K562 (cell line): ENCODE results near the gene TMEM200B. TPM values are rescaled to one million over a fixed set of nuclear protein-coding genes. Genes with fewer than 3 reads are reported as not detected.
A peak's percentile ranks its signal among the peaks of the same experiment; 100 is the strongest.

ENCODE experiments used
- ATAC-seq: fragments of 200-7000 bp; cut with Tn5 transposase; 3 replicates; pipeline ENCODE4 v1.9.1; 2020; ENCODE audit warnings: moderate library complexity
- BruUV-seq: library from RNA; stranded (reverse); fragments of 400-500 nt; replicated peaks from 2 replicates; lab custom pipeline; 2021; lab: Mats Ljungman, UMichigan
- CTCF ChIA-PET: fragments of 300-600 bp; formaldehyde crosslinking; extraction: SDS; loops from one replicate; lab custom pipeline; 2021; ENCODE audit warnings: low intra/inter-chr PET ratio; lab: Yijun Ruan, JAX
- POLR2A ChIA-PET: fragments of 300-600, 350-650 bp; sonication (Branson Sonifier 250); formaldehyde crosslinking; extraction: SDS; loops from one replicate; lab custom pipeline; 2021; ENCODE audit warnings: antibody characterized with exemption, inconsistent platforms; lab: Yijun Ruan, JAX
- DNase-seq, 4 experiments: peaks; one replicate each; pipeline versions ENCODE4 v3.0.0 to v3.0.0-alpha.2; 2011 to 2018; ENCODE audit warnings: low spot score in 3 of 4, mixed read lengths in 3 of 4; ENCODE audit errors: extremely low read depth in 1 of 4
- FAIRE-seq: peaks from 2 replicates; lab custom pipeline; 2011; peaks lifted over from hg19 to GRCh38; lab: Jason Lieb, UNC
- H2AFZ ChIP-seq: 2 replicates; pipeline ENCODE4 v1.6.0; 2011; ENCODE audit warnings: low read depth, low read length, control low read depth, inconsistent platforms
- H3K27ac ChIP-seq: fragments of 200-600 bp; 3 replicates; pipeline ENCODE4 v1.8.0; 2011; ENCODE audit warnings: low read depth, mild to moderate bottlenecking, control low read depth, inconsistent platforms, low read length, moderate library complexity, mixed read lengths; ENCODE audit errors: extremely low read depth
- H3K27me3 ChIP-seq, 2 experiments: fragments of 300-600 bp in 1 of 2; 2 replicates in 1 of 2; 3 replicates in 1 of 2; pipeline versions ENCODE4 v1.6.0 to v1.8.0; 2011; ENCODE audit warnings: inconsistent platforms in 2 of 2, low read length in 2 of 2, mild to moderate bottlenecking in 1 of 2, mixed read lengths in 1 of 2, moderate library complexity in 1 of 2; ENCODE audit not compliant: control insufficient read depth in 2 of 2, insufficient read depth in 2 of 2
- H3K36me3 ChIP-seq: fragments of 300-600 bp; 3 replicates; pipeline ENCODE4 v1.8.0; 2011; ENCODE audit warnings: mild to moderate bottlenecking, low read length, inconsistent platforms; ENCODE audit not compliant: control insufficient read depth, insufficient read depth
- H3K4me1 ChIP-seq, 2 experiments: fragments of 200-600 bp in 1 of 2; replicated peaks in 1 of 2; 2 replicates in 1 of 2; 3 replicates in 1 of 2; pipeline versions ENCODE4 v1.5.1 to v1.8.0; 2011; ENCODE audit warnings: inconsistent platforms in 2 of 2, low read length in 2 of 2, mild to moderate bottlenecking in 1 of 2, mixed read lengths in 1 of 2, moderate library complexity in 1 of 2; ENCODE audit not compliant: control insufficient read depth in 2 of 2, insufficient read depth in 2 of 2
- H3K4me2 ChIP-seq: 2 replicates; pipeline ENCODE4 v1.6.1; 2011; ENCODE audit warnings: low read length, control low read depth, inconsistent platforms, mixed read lengths; ENCODE audit not compliant: insufficient read depth
- H3K4me3 ChIP-seq: fragments of 200-600 bp; sonication (generic), shearing (Covaris generic); 2 replicates; pipeline ENCODE4 v1.5.1; 2016; ENCODE audit warnings: control low read depth, inconsistent platforms
- H3K79me2 ChIP-seq: fragments of 200-600 bp; 3 replicates; pipeline ENCODE4 v1.8.0; 2011; ENCODE audit warnings: low read length, inconsistent platforms; ENCODE audit not compliant: control insufficient read depth, insufficient read depth
- H3K9ac ChIP-seq, 2 experiments: 2 replicates each; pipeline versions ENCODE4 v1.6.0 to v1.6.1; 2011; ENCODE audit warnings: low read depth in 2 of 2, low read length in 2 of 2, control low read depth in 1 of 2, inconsistent platforms in 1 of 2, mild to moderate bottlenecking in 1 of 2, mixed read lengths in 1 of 2; ENCODE audit not compliant: insufficient read depth in 1 of 2
- H3K9me1 ChIP-seq: one replicate; pipeline ENCODE4 v1.6.0; 2011; ENCODE audit warnings: inconsistent platforms, mild to moderate bottlenecking, low read length, moderate library complexity; ENCODE audit not compliant: control insufficient read depth, insufficient read depth
- H3K9me3 ChIP-seq: replicated peaks from 2 replicates; pipeline ENCODE4 v1.5.1; 2011; ENCODE audit warnings: low read depth, low read length, inconsistent platforms; ENCODE audit not compliant: control insufficient read depth, insufficient read depth
- H4K20me1 ChIP-seq: replicated peaks from 2 replicates; pipeline ENCODE4 v1.6.1; 2011; ENCODE audit warnings: low read length, inconsistent platforms, mixed read lengths; ENCODE audit not compliant: control insufficient read depth, insufficient read depth
- CTBP1 ChIP-seq: fragments of 450-650 bp; IDR thresholded peaks from 2 replicates; pipeline ENCODE4 v1.6.1; 2016; ENCODE audit warnings: borderline replicate concordance
- LARP7 ChIP-seq: fragments of 450-650 bp; IDR thresholded peaks from 2 replicates; pipeline ENCODE4 v1.6.1; 2016
- POLR2B ChIP-seq: fragments of 450-650 bp; IDR thresholded peaks from 2 replicates; pipeline ENCODE4 v1.6.1; 2018; ENCODE audit warnings: low read depth; ENCODE audit not compliant: partially characterized antibody
- SMAD3 ChIP-seq: fragments of 450-650 bp; formaldehyde crosslinking; conservative IDR thresholded peaks from 2 replicates; pipeline ENCODE4 v1.4.0; 2020; ENCODE audit warnings: mild to moderate bottlenecking
- XRCC3 ChIP-seq: fragments of 450-650 bp; IDR thresholded peaks from 2 replicates; pipeline ENCODE4 v1.6.1; 2017; ENCODE audit warnings: mild to moderate bottlenecking, moderate library complexity
- WGBS: fragments of 100-300 bp; shearing (Covaris generic); methylation state at CpG from one replicate; pipeline ENCODE4 v1.1.6; 2016; ENCODE audit warnings: low coverage, mixed read lengths; ENCODE audit not compliant: insufficient coverage; ENCODE audit errors: missing lambda C conversion rate; 5-methylcytosine and 5-hydroxymethylcytosine counted together
- in situ Hi-C: fragments of 300-500 bp; cut with MboI; formaldehyde crosslinking; loops from 4 replicates; pipeline ENCODE4 v1.15.0; 2018; ENCODE audit warnings: inconsistent platforms, mixed read lengths
- intact Hi-C: fragments of 100-400 bp; cut with micrococcal nuclease; formaldehyde crosslinking; loops from 2 replicates; pipeline ENCODE4 v1.14.2; 2022
- polyA plus RNA-seq, 8 experiments: library from polyadenylated mRNA; depleted of rRNA in 4 of 8; stranded (reverse) in 5 of 8; unstranded in 3 of 8; fragments of >200 nt; fragmentation: Nextera tagmentation in 2 of 8; fragmentation: Illumina TruSeq in 1 of 8; extraction: Ambion mirVana in 2 of 8; extraction: Trizol in 1 of 8; gene quantifications; 2 replicates each; pipeline versions ENCODE4 v1.2.1 to v1.2.3, GENCODE V29; 2011 to 2014; ENCODE audit warnings: inconsistent platforms in 1 of 8, missing spikeins in 1 of 8
- total RNA-seq, 7 experiments: library from RNA; depleted of rRNA in 6 of 7; stranded (reverse); fragments of >200 nt in 6 of 7; fragmentation: Illumina TruSeq in 2 of 7; extraction: Trizol in 2 of 7; gene quantifications; 2 replicates each; pipeline versions ENCODE4 v1.2.1 to v1.2.3, GENCODE V29; 2011 to 2021; ENCODE audit warnings: low replicate concordance in 1 of 7
- TF ChIP-seq, protein P1 (sequence below): sonication (generic); formaldehyde crosslinking; IDR thresholded peaks from 2 replicates; pipeline ENCODE4 v1.8.1; 2023; ENCODE audit warnings: mild to moderate bottlenecking, missing genetic modification reagents

The TMEM200B gene
- total and polyA plus RNA-seq, 9 of the 15 experiments (the other 6 are each of a cell fraction or from before 2014, with no cell fraction given): 0.04 to 0.35 (median 0.10) TPM; not detected in 1

DNA sequence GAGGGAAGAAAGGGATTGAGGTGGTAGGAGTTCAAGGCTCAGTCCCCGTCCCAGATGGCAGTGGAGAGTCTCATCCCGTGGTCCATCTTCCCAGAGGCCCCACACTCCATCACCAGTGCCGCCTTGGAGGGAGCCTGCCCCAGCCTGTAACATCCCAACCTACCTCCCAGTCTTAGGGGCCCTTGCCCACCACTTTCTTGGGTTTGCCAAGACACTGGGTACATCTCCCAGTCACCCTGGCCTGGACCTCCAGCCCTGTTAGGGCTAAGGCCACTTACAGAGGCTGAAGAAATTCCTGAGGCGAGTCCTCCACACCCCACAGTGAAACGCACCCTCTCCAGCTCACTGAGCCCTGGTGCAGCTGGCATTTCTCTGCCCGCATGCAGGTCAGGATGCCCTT is 3.3 kb downstream of the TMEM200B start:
- Histone ChIP-seq H3K36me3 (peaks cover 44% of the 10 kb centered on the region), H3K9me3 (no peaks in the 10 kb centered on the region; the same call in 1 of the 2 replicates), H3K4me1 (peaks cover 5 to 39% of the 10 kb centered on the region in 2 experiments; a peak in 4 of 5 replicates), H3K4me2 (no peak overlapping the region), H3K27me3 (no peaks in the 10 kb centered on the region), H4K20me1 (no peaks in the 10 kb centered on the region), H3K79me2 (no peaks in the 10 kb centered on the region), H3K9ac (no peak overlapping the region), H3K9me1 (no peaks in the 10 kb centered on the region), H3K4me3 (no peak overlapping the region), H2AFZ (no peak overlapping the region), H3K27ac (no peak overlapping the region)
- in situ Hi-C loops: no loop called here
- intact Hi-C loops: no loop called here
- TF ChIP-seq SMAD3: no peak
- peak; percentile 32 for TF ChIP-seq POLR2B
- no peak for TF ChIP-seq LARP7
- TF ChIP-seq, protein P1, sequence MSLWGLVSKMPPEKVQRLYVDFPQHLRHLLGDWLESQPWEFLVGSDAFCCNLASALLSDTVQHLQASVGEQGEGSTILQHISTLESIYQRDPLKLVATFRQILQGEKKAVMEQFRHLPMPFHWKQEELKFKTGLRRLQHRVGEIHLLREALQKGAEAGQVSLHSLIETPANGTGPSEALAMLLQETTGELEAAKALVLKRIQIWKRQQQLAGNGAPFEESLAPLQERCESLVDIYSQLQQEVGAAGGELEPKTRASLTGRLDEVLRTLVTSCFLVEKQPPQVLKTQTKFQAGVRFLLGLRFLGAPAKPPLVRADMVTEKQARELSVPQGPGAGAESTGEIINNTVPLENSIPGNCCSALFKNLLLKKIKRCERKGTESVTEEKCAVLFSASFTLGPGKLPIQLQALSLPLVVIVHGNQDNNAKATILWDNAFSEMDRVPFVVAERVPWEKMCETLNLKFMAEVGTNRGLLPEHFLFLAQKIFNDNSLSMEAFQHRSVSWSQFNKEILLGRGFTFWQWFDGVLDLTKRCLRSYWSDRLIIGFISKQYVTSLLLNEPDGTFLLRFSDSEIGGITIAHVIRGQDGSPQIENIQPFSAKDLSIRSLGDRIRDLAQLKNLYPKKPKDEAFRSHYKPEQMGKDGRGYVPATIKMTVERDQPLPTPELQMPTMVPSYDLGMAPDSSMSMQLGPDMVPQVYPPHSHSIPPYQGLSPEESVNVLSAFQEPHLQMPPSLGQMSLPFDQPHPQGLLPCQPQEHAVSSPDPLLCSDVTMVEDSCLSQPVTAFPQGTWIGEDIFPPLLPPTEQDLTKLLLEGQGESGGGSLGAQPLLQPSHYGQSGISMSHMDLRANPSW (CRISPR knock-in tag): no peak
- TF ChIP-seq XRCC3: no peak
- peak; percentile 17; the same call in 1 of the 2 replicates for TF ChIP-seq CTBP1
- no TSS peak for BruUV-seq
- CTCF ChIA-PET: no interaction called here
- 93% methylated on average over 6 of the region's 6 CpGs for WGBS
- ATAC-seq (no peak), FAIRE-seq (no peak), DNase-seq (no peak)
- POLR2A ChIA-PET: interaction anchor here (0.7 to 1.4 kb wide), 5 partner anchors 8 to 17 kb away, joined by 3 to 5 read pairs (median 4); no protein-coding TSS in a partner anchor
